ENCODE measurements around the gene KLHDC1. TPM values are rescaled to one million over a fixed set of nuclear protein-coding genes. Genes with fewer than 3 reads are reported as not detected.

Gene KLHDC1, protein sequence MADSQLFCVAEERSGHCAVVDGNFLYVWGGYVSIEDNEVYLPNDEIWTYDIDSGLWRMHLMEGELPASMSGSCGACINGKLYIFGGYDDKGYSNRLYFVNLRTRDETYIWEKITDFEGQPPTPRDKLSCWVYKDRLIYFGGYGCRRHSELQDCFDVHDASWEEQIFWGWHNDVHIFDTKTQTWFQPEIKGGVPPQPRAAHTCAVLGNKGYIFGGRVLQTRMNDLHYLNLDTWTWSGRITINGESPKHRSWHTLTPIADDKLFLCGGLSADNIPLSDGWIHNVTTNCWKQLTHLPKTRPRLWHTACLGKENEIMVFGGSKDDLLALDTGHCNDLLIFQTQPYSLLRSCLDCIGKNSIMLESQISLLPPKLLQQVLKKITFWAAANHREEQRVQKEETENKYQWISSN
- polyA plus RNA-seq (2012; rRNA removed) = 0.31 and 0.60 TPM in 2 replicates
- polyA plus RNA-seq (2012; cell fraction: cytosol; rRNA removed) = 0.50 and 0.76 TPM in 2 replicates
- 0.82 and 1.6 TPM in 2 replicates for polyA plus RNA-seq (2012; cell fraction: nucleus; rRNA removed)

DNA sequence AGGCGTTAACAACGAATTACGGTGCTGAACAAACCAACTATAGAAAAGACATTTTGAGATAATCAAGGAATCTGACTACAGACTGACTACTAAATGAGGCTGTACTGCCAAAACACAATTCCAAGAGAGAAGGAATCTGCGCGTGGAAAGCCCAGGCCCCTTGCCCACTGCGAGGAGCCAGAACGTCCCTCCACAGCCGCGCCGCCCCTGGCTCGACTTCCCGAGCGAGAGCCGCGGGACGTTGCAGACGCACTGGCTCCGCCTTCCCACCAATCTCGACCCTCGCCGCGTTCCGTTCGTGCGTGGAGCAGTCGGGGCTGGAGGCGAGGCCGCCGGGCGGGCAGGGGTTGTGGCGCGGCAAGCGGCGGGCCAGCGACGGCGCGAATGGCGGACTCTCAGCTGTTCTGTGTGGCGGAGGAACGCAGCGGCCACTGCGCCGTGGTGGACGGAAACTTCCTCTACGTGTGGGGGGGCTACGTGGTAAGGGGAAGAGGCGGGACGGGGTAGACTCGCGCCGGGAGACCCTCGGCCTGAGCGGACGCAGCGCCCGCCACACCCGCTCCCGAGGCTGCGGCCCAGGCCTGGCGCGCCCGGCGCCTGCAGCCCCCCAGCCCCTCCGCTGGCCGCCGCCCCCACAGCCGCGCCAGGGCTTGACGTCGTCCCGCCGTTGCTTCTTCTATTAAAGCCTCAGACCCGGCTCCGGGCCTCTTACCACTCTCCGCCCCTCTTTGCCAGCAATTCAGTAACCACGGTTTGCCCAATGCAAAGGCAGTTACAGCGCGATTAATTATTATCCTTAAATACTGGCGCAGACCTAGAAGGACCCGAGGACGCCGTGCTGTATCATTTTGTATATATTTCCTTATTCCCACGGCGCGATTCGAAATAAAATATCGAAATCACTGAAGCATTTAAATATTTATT, at the start of gene KLHDC1:
Gene KLHDC1 (plus strand): TSS at position 310 of the 924 bp plus-strand sequence. CDS start 75 bp downstream, at position 385.
- no peaks in the 10 kb centered on the region for H3K36me3 ChIP-seq (replicated peaks in 1 of 2; ENCODE audit: control insufficient read depth in 1 of 2, insufficient read depth in 2 of 2, low read length in 1 of 2)
- ChIA-PET POLR2A (interaction anchor here (1.1 to 1.6 kb wide), 2 partner anchors 75 to 76 kb away, joined by 5 to 9 read pairs; partner anchors contain the start of gene KLHDC2), CTCF (interaction anchor here (0.7 to 2.1 kb wide), 5 partner anchors 15 to 169 kb away, joined by 3 to 7 read pairs (median 3); partner anchors contain the start of gene KLHDC2)
- peak within 1 kb of the TSS; percentile 99 for H2AFZ ChIP-seq (ENCODE audit: low read depth)
- peak within 1 kb of the TSS; percentile 71 to 90; a peak in 3 of 4 replicates for H3K27ac ChIP-seq (ENCODE audit: low read depth in 2 of 2, low read length in 1 of 2)
- peaks cover 10% of the 10 kb centered on the region; the same call in 1 of the 2 replicates for H3K79me2 ChIP-seq (ENCODE audit: insufficient read depth)
- H3K4me1 ChIP-seq (ENCODE audit: control insufficient read depth in 1 of 2, insufficient read depth in 2 of 2, low read depth in 1 of 2, low read length in 1 of 2) = peaks cover 0 to 4% of the 10 kb centered on the region in 2 experiments; a peak in 1 of 4 replicates
- H3K4me3 ChIP-seq (ENCODE audit: low read depth in 2 of 2, low read length in 1 of 2) = peak within 1 kb of the TSS; percentile 61 to 78
- peak within 1 kb of the TSS; percentile 78 for H3K4me2 ChIP-seq
- no peaks in the 10 kb centered on the region for H4K20me1 ChIP-seq (ENCODE audit: insufficient read depth)
- peak; percentile 88 for DNase-seq
- H3K9me2 ChIP-seq = no peaks in the 10 kb centered on the region
- no peaks in the 10 kb centered on the region for H3K9me3 ChIP-seq
- peak within 1 kb of the TSS; percentile 81 for H3K9ac ChIP-seq
- no peaks in the 10 kb centered on the region for H3K27me3 ChIP-seq (ENCODE audit: insufficient read depth)
- 9% methylated on average over 30 of the region's 88 CpGs for WGBS (ENCODE audit: low lambda C conversion rate)
- TF ChIP-seq GABPA (IDR thresholded peaks at IDR 0.05; ENCODE audit: low read depth) (no peak), TAF1 (IDR thresholded peaks at IDR 0.05; ENCODE audit: borderline replicate concordance, low read depth, low read length) (peak; percentile 37; the same call in 1 of the 2 replicates), FOSL2 (IDR thresholded peaks at IDR 0.05; ENCODE audit: borderline replicate concordance, low read depth) (no peak), FOXJ3 (CRISPR knock-in tag; IDR thresholded peaks at IDR 0.05) (no peak), RXRA (IDR thresholded peaks at IDR 0.05; ENCODE audit: borderline replicate concordance, low read depth) (no peak), EP300 (IDR thresholded peaks at IDR 0.05; ENCODE audit: borderline replicate concordance in 1 of 2, low read depth in 1 of 2, low read length in 1 of 2) (no peak), MXI1 (IDR thresholded peaks at IDR 0.05; ENCODE audit: low read depth, low read length) (0 out of 2 replicates have a peak, but pooled peaks have one; percentile 47), YY1 (IDR thresholded peaks at IDR 0.05; ENCODE audit: low read depth) (peak; percentile 19; the same call in 1 of the 2 replicates), SIN3A (IDR thresholded peaks at IDR 0.05; ENCODE audit: borderline replicate concordance, low read depth, low read length) (peak; percentile 44; the same call in 1 of the 2 replicates), SMC3 (IDR thresholded peaks at IDR 0.05; ENCODE audit: low read depth, low read length) (no peak), CHD2 (IDR thresholded peaks at IDR 0.05; ENCODE audit: low read length, partially characterized antibody) (peak; percentile 47), TEAD4 (IDR thresholded peaks at IDR 0.05; ENCODE audit: borderline replicate concordance, insufficient read depth) (no peak; the same call in 1 of the 2 replicates), RFX5 (IDR thresholded peaks at IDR 0.05; ENCODE audit: low read length) (no peak), EZH2phosphoT487 (IDR thresholded peaks at IDR 0.05; ENCODE audit: borderline replicate concordance, low read depth) (no peak), POLR2AphosphoS5 (IDR thresholded peaks at IDR 0.05; ENCODE audit: low read depth, low read length) (peak; percentile 57), RAD21 (IDR thresholded peaks at IDR 0.05; ENCODE audit: low read length) (no peak)
- TF ChIP-seq, protein P1, sequence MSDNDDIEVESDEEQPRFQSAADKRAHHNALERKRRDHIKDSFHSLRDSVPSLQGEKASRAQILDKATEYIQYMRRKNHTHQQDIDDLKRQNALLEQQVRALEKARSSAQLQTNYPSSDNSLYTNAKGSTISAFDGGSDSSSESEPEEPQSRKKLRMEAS (IDR thresholded peaks at IDR 0.05; ENCODE audit: low read depth) = peak; percentile 74
- TF ChIP-seq, protein P2, sequence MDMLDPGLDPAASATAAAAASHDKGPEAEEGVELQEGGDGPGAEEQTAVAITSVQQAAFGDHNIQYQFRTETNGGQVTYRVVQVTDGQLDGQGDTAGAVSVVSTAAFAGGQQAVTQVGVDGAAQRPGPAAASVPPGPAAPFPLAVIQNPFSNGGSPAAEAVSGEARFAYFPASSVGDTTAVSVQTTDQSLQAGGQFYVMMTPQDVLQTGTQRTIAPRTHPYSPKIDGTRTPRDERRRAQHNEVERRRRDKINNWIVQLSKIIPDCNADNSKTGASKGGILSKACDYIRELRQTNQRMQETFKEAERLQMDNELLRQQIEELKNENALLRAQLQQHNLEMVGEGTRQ (IDR thresholded peaks at IDR 0.05; ENCODE audit: borderline replicate concordance, low read depth, low read length) = no peak
- peaks cover 28% of the 10 kb centered on the region for H3F3A ChIP-seq (replicated peaks; ENCODE audit: insufficient read depth)

All from SK-N-SH (cell line).